Activated naive CD8-positive, alpha-beta T cell treated with anti-CD3 and anti-CD28 coated beads for 36 hours (primary cell): ENCODE results near the gene HMCN1. TPM values are rescaled to one million over a fixed set of nuclear protein-coding genes. Genes with fewer than 3 reads are reported as not detected.

Source experiments
- DNase-seq: peaks from one replicate; pipeline ENCODE4 v3.0.0; 2021
- H3K27ac Mint-ChIP-seq: one replicate; pipeline ENCODE4 v1.8.0; 2022; ENCODE audit warnings: mild to moderate bottlenecking, moderate library complexity, mixed read lengths
- H3K27me3 Mint-ChIP-seq: one replicate; pipeline ENCODE4 v1.8.0; 2022; ENCODE audit warnings: mild to moderate bottlenecking, mixed read lengths
- H3K36me3 Mint-ChIP-seq: one replicate; pipeline ENCODE4 v1.8.0; 2021; ENCODE audit warnings: mild to moderate bottlenecking, mixed read lengths
- H3K4me1 Mint-ChIP-seq: one replicate; pipeline ENCODE4 v1.8.0; 2021; ENCODE audit warnings: mixed read lengths
- H3K4me3 Mint-ChIP-seq: one replicate; pipeline ENCODE4 v1.8.0; 2022; ENCODE audit warnings: mild to moderate bottlenecking, moderate library complexity, mixed read lengths
- H3K9me3 Mint-ChIP-seq: one replicate; pipeline ENCODE4 v1.8.0; 2022; ENCODE audit warnings: mixed read lengths
- total RNA-seq, 2 experiments: library from RNA; stranded (reverse); gene quantifications; one replicate each; pipeline ENCODE4 v1.2.3, GENCODE V29; 2021

Gene HMCN1
- total RNA-seq, 2 experiments from 2014 or later, result 0.02 to 0.04 TPM

GRCh38 chr1:185990565-185990964 lies 256.4 kb downstream of the HMCN1 start:
- DNase-seq, result no peak
- peaks cover 6% of the 10 kb centered on the region for H3K4me1 Mint-ChIP-seq
- H3K27me3 Mint-ChIP-seq, result no peaks in the 10 kb centered on the region
- H3K27ac Mint-ChIP-seq, result no peak overlapping the region
- no peaks in the 10 kb centered on the region for H3K36me3 Mint-ChIP-seq
- H3K9me3 Mint-ChIP-seq, result no peaks in the 10 kb centered on the region
- no peak overlapping the region for H3K4me3 Mint-ChIP-seq

- Mint-ChIP-seq H3K9me3 (no peaks in the 10 kb centered on the region), H3K27ac (no peak overlapping the region), H3K27me3 (peaks cover 3% of the 10 kb centered on the region), H3K36me3 (no peaks in the 10 kb centered on the region), H3K4me3 (no peak overlapping the region), H3K4me1 (peaks cover 6% of the 10 kb centered on the region)
- DNase-seq, result no peak
Observed at GRCh38 chr1:185991266-185991665, 257.1 kb downstream of the HMCN1 start.

GRCh38 chr1:185996211-185996610 lies 262.0 kb downstream of the HMCN1 start:
- Mint-ChIP-seq H3K4me1 (peaks cover 2% of the 10 kb centered on the region), H3K4me3 (no peak overlapping the region), H3K27me3 (peaks cover 6% of the 10 kb centered on the region), H3K9me3 (no peaks in the 10 kb centered on the region), H3K36me3 (no peaks in the 10 kb centered on the region), H3K27ac (no peak overlapping the region)
- DNase-seq, result no peak

GRCh38 chr1:185998391-185998790 lies 264.2 kb downstream of the HMCN1 start:
- H3K27me3 Mint-ChIP-seq, result peaks cover 6% of the 10 kb centered on the region
- DNase-seq, result no peak
- no peak overlapping the region for H3K27ac Mint-ChIP-seq
- H3K4me1 Mint-ChIP-seq, result peaks cover 2% of the 10 kb centered on the region
- no peaks in the 10 kb centered on the region for H3K36me3 Mint-ChIP-seq
- H3K9me3 Mint-ChIP-seq, result no peaks in the 10 kb centered on the region
- H3K4me3 Mint-ChIP-seq, result no peak overlapping the region

GRCh38 chr1:186002406-186002805 lies 268.2 kb downstream of the HMCN1 start:
- Mint-ChIP-seq H3K9me3 (no peaks in the 10 kb centered on the region), H3K4me3 (no peak overlapping the region), H3K27ac (no peak overlapping the region), H3K27me3 (no peaks in the 10 kb centered on the region), H3K4me1 (no peaks in the 10 kb centered on the region), H3K36me3 (no peaks in the 10 kb centered on the region)
- no peak for DNase-seq

GRCh38 chr1:186009039-186009737 lies 275.0 kb downstream of the HMCN1 start:
- H3K27me3 Mint-ChIP-seq, result no peaks in the 10 kb centered on the region
- no peaks in the 10 kb centered on the region for H3K36me3 Mint-ChIP-seq
- H3K9me3 Mint-ChIP-seq, result no peaks in the 10 kb centered on the region
- no peak for DNase-seq
- no peaks in the 10 kb centered on the region for H3K4me1 Mint-ChIP-seq
- no peak overlapping the region for H3K27ac Mint-ChIP-seq
- no peak overlapping the region for H3K4me3 Mint-ChIP-seq

GRCh38 chr1:186014370-186015037 lies 280.3 kb downstream of the HMCN1 start:
- Mint-ChIP-seq H3K36me3 (no peaks in the 10 kb centered on the region), H3K9me3 (no peaks in the 10 kb centered on the region), H3K4me3 (no peak overlapping the region), H3K27ac (no peak overlapping the region), H3K27me3 (no peaks in the 10 kb centered on the region), H3K4me1 (no peaks in the 10 kb centered on the region)
- no peak for DNase-seq

GRCh38 chr1:186016856-186017255 lies 282.7 kb downstream of the HMCN1 start:
- Mint-ChIP-seq H3K27me3 (no peaks in the 10 kb centered on the region), H3K4me3 (no peak overlapping the region), H3K36me3 (no peaks in the 10 kb centered on the region), H3K4me1 (no peaks in the 10 kb centered on the region), H3K9me3 (no peaks in the 10 kb centered on the region), H3K27ac (no peak overlapping the region)
- no peak for DNase-seq

GRCh38 chr1:186022184-186022583 lies 288.0 kb downstream of the HMCN1 start:
- H3K27ac Mint-ChIP-seq, result no peak overlapping the region
- DNase-seq, result no peak
- H3K27me3 Mint-ChIP-seq, result no peaks in the 10 kb centered on the region
- no peaks in the 10 kb centered on the region for H3K36me3 Mint-ChIP-seq
- H3K4me1 Mint-ChIP-seq, result no peaks in the 10 kb centered on the region
- no peaks in the 10 kb centered on the region for H3K9me3 Mint-ChIP-seq
- no peak overlapping the region for H3K4me3 Mint-ChIP-seq

- Mint-ChIP-seq H3K27me3 (no peaks in the 10 kb centered on the region), H3K9me3 (peaks cover 15% of the 10 kb centered on the region), H3K4me1 (no peaks in the 10 kb centered on the region), H3K4me3 (no peak overlapping the region), H3K27ac (no peak overlapping the region), H3K36me3 (no peaks in the 10 kb centered on the region)
- no peak for DNase-seq
Observed at GRCh38 chr1:186026946-186027345, 292.8 kb downstream of the HMCN1 start.

- H3K27me3 Mint-ChIP-seq, result no peaks in the 10 kb centered on the region
- H3K4me1 Mint-ChIP-seq, result no peaks in the 10 kb centered on the region
- DNase-seq, result no peak
- no peak overlapping the region for H3K27ac Mint-ChIP-seq
- H3K36me3 Mint-ChIP-seq, result no peaks in the 10 kb centered on the region
- H3K9me3 Mint-ChIP-seq, result peaks cover 18% of the 10 kb centered on the region
- no peak overlapping the region for H3K4me3 Mint-ChIP-seq
Observed at GRCh38 chr1:186027621-186028020, 293.4 kb downstream of the HMCN1 start.

GRCh38 chr1:186030453-186030852 lies 296.3 kb downstream of the HMCN1 start:
- H3K27me3 Mint-ChIP-seq, result no peaks in the 10 kb centered on the region
- no peak overlapping the region for H3K27ac Mint-ChIP-seq
- H3K4me1 Mint-ChIP-seq, result no peaks in the 10 kb centered on the region
- peaks cover 20% of the 10 kb centered on the region for H3K9me3 Mint-ChIP-seq
- DNase-seq, result no peak
- no peaks in the 10 kb centered on the region for H3K36me3 Mint-ChIP-seq
- H3K4me3 Mint-ChIP-seq, result no peak overlapping the region

GRCh38 chr1:186033847-186034271 lies 299.7 kb downstream of the HMCN1 start:
- DNase-seq, result no peak
- H3K27ac Mint-ChIP-seq, result no peak overlapping the region
- peaks cover 22% of the 10 kb centered on the region for H3K9me3 Mint-ChIP-seq
- H3K27me3 Mint-ChIP-seq, result peaks cover 3% of the 10 kb centered on the region
- no peaks in the 10 kb centered on the region for H3K4me1 Mint-ChIP-seq
- no peak overlapping the region for H3K4me3 Mint-ChIP-seq
- H3K36me3 Mint-ChIP-seq, result no peaks in the 10 kb centered on the region

- no peaks in the 10 kb centered on the region for H3K36me3 Mint-ChIP-seq
- H3K27ac Mint-ChIP-seq, result no peak overlapping the region
- H3K27me3 Mint-ChIP-seq, result no peaks in the 10 kb centered on the region
- H3K4me3 Mint-ChIP-seq, result no peak overlapping the region
- no peaks in the 10 kb centered on the region for H3K4me1 Mint-ChIP-seq
- no peak for DNase-seq
- H3K9me3 Mint-ChIP-seq, result no peaks in the 10 kb centered on the region
Observed at GRCh38 chr1:186042230-186042629, 308.0 kb downstream of the HMCN1 start.

- Mint-ChIP-seq H3K9me3 (no peaks in the 10 kb centered on the region), H3K4me3 (no peak overlapping the region), H3K27me3 (no peaks in the 10 kb centered on the region), H3K4me1 (no peaks in the 10 kb centered on the region), H3K36me3 (no peaks in the 10 kb centered on the region), H3K27ac (no peak overlapping the region)
- DNase-seq, result no peak
Observed at GRCh38 chr1:186043296-186043695, 309.1 kb downstream of the HMCN1 start.

- DNase-seq, result no peak
- no peaks in the 10 kb centered on the region for H3K4me1 Mint-ChIP-seq
- no peak overlapping the region for H3K27ac Mint-ChIP-seq
- H3K9me3 Mint-ChIP-seq, result no peaks in the 10 kb centered on the region
- no peaks in the 10 kb centered on the region for H3K27me3 Mint-ChIP-seq
- H3K4me3 Mint-ChIP-seq, result no peak overlapping the region
- H3K36me3 Mint-ChIP-seq, result no peaks in the 10 kb centered on the region
Observed at GRCh38 chr1:186044079-186044685, 310.0 kb downstream of the HMCN1 start.
